Hepatic stellate cell (primary cell): ENCODE measurements around the gene XAGE1B.
"Not testable (repeated sequence)": the region's sequence is repeated elsewhere in the genome, so short reads cannot be mapped to it uniquely, and the experiment has no call there.

ENCODE experiments used
- DNase-seq: peaks from one replicate; pipeline ENCODE4 v3.0.0; 2011; ENCODE audit warnings: low spot score

Gene XAGE1B

GRCh38 chrX:52516987-52517325 is at the start of gene XAGE1B:
Gene XAGE1B, minus strand, starts transcription at chrX:52517063. Its CDS starts 1,536 bp downstream, at chrX:52515527.
- DNase-seq: not testable (repeated sequence)

- DNase-seq: no peak
Observed at GRCh38 chrX:52563105-52563504, 46.2 kb upstream of the XAGE1B start.

GRCh38 chrX:52558140-52558539 is 41.3 kb upstream of the XAGE1B start:
- DNase-seq: no peak

- no peak for DNase-seq
Observed at GRCh38 chrX:52556741-52557140, 39.9 kb upstream of the XAGE1B start.

GRCh38 chrX:52553995-52554642 is 37.3 kb upstream of the XAGE1B start:
- DNase-seq: no peak

- not testable (repeated sequence) for DNase-seq
Observed at GRCh38 chrX:52548769-52549168, 31.9 kb upstream of the XAGE1B start.

- DNase-seq: no peak
Observed at GRCh38 chrX:52544147-52544840, 27.4 kb upstream of the XAGE1B start.

- no peak for DNase-seq
Observed at GRCh38 chrX:52542311-52542710, 25.4 kb upstream of the XAGE1B start.

GRCh38 chrX:52541051-52541450 is 24.2 kb upstream of the XAGE1B start:
- DNase-seq: not testable (repeated sequence)

- DNase-seq: not testable (repeated sequence)
Observed at GRCh38 chrX:52516110-52516986, 515 bp downstream of the XAGE1B start.

- DNase-seq: not testable (repeated sequence)
Observed at GRCh38 chrX:52511126-52511525, 5.7 kb downstream of the XAGE1B start.

- DNase-seq: no peak
Observed at GRCh38 chrX:52509916-52510315, 6.9 kb downstream of the XAGE1B start.

- DNase-seq: no peak
Observed at GRCh38 chrX:52507331-52507730, 9.5 kb downstream of the XAGE1B start.

GRCh38 chrX:52504551-52504950 is 12.3 kb downstream of the XAGE1B start:
- no peak for DNase-seq

- not testable (repeated sequence) for DNase-seq
Observed at GRCh38 chrX:52501362-52501761, 15.5 kb downstream of the XAGE1B start.

- not testable (repeated sequence) for DNase-seq
Observed at GRCh38 chrX:52496419-52496772, 20.5 kb downstream of the XAGE1B start.

- DNase-seq: not testable (repeated sequence)
Observed at GRCh38 chrX:52495545-52496418, 21.1 kb downstream of the XAGE1B start, which contains the start of gene XAGE1A. Gene XAGE1A, plus strand, starts transcription at chrX:52495808. Its CDS starts 1,554 bp downstream, at chrX:52497362.

GRCh38 chrX:52471301-52471700 is 45.6 kb downstream of the XAGE1B start:
- DNase-seq: not testable (repeated sequence)
